H1 (cell line): ENCODE measurements around the gene BATF2. TPM values are rescaled to one million over a fixed set of nuclear protein-coding genes. Genes with fewer than 3 reads are reported as not detected.

Source experiments
- CTCF ChIA-PET: fragments of 300-600 bp; sonication (Branson Sonifier 250); formaldehyde crosslinking; loops from one replicate; lab custom pipeline; 2021; ENCODE audit not compliant: partially characterized antibody; lab: Charles Lee
- POLR2A ChIA-PET: fragments of 300-600 bp; sonication (Branson Sonifier 250); formaldehyde crosslinking; loops from one replicate; lab custom pipeline; 2021; ENCODE audit warnings: inconsistent platforms; ENCODE audit not compliant: partially characterized antibody; lab: Charles Lee
- DNase-seq, 2 experiments: peaks; one replicate each; pipeline versions ENCODE4 v3.0.0 to v3.0.0-alpha.2; 2010 to 2022; ENCODE audit warnings: low spot score in 2 of 2, low read depth in 1 of 2, mixed read lengths in 1 of 2
- FAIRE-seq: peaks from 2 replicates; lab custom pipeline; 2011; peaks lifted over from hg19 to GRCh38; lab: Jason Lieb, UNC
- H2AFZ ChIP-seq: 2 replicates; pipeline ENCODE4 v1.8.1; 2012; ENCODE audit warnings: low read length, inconsistent platforms
- H2AK5ac ChIP-seq: 2 replicates; pipeline ENCODE4 v1.6.1; 2013; ENCODE audit warnings: low read depth, low read length
- H2BK120ac ChIP-seq: replicated peaks from 2 replicates; pipeline ENCODE3; 2013; ENCODE audit warnings: low read depth, low read length, inconsistent platforms
- H2BK12ac ChIP-seq: 2 replicates; pipeline ENCODE4 v1.6.1; 2013; ENCODE audit warnings: low read depth, low read length
- H2BK15ac ChIP-seq: 2 replicates; pipeline ENCODE4 v1.6.1; 2013; ENCODE audit warnings: low read length
- H2BK20ac ChIP-seq: 2 replicates; pipeline ENCODE4 v1.6.1; 2013; ENCODE audit warnings: low read length
- H2BK5ac ChIP-seq: 2 replicates; pipeline ENCODE4 v1.6.1; 2013; ENCODE audit warnings: low read depth, low read length
- H3K14ac ChIP-seq: 2 replicates; pipeline ENCODE4 v1.6.1; 2013; ENCODE audit warnings: inconsistent platforms; ENCODE audit not compliant: insufficient read length
- H3K18ac ChIP-seq: 2 replicates; pipeline ENCODE4 v1.6.1; 2013; ENCODE audit warnings: low read length; ENCODE audit errors: extremely low read depth
- H3K23ac ChIP-seq: 2 replicates; pipeline ENCODE4 v1.6.1; 2013; ENCODE audit warnings: inconsistent platforms; ENCODE audit not compliant: insufficient read length
- H3K23me2 ChIP-seq: 2 replicates; pipeline ENCODE4 v1.6.1; 2013; ENCODE audit warnings: low read depth, low read length
- H3K27ac ChIP-seq: 2 replicates; pipeline ENCODE4 v1.6.1; 2011; ENCODE audit warnings: low read depth, low read length, inconsistent platforms
- H3K27me3 ChIP-seq, 4 experiments: replicated peaks in 1 of 4; 1 replicate in 1 of 4; 2 replicates in 3 of 4; pipeline versions ENCODE4 v1.6.1 to v1.8.1; 2011 to 2013; ENCODE audit warnings: low read length in 3 of 4, mild to moderate bottlenecking in 3 of 4, inconsistent platforms in 2 of 4, mixed read lengths in 2 of 4, moderate library complexity in 1 of 4; ENCODE audit not compliant: control insufficient read depth in 3 of 4, insufficient read depth in 3 of 4; ENCODE audit errors: extremely low read depth in 1 of 4
- H3K36me3 ChIP-seq, 4 experiments: 2 replicates each; pipeline versions ENCODE4 v1.6.1 to v1.8.1; 2011 to 2013; ENCODE audit warnings: mild to moderate bottlenecking in 4 of 4, low read length in 3 of 4, moderate library complexity in 2 of 4, control low read depth in 1 of 4, inconsistent platforms in 1 of 4; ENCODE audit not compliant: insufficient read depth in 4 of 4, control insufficient read depth in 2 of 4
- H3K4ac ChIP-seq: replicated peaks from 2 replicates; pipeline ENCODE3; 2013; ENCODE audit warnings: low read length, low read depth, mixed read lengths, inconsistent platforms; ENCODE audit not compliant: insufficient read length
- H3K4me1 ChIP-seq, 4 experiments: replicated peaks in 1 of 4; 1 replicate in 1 of 4; 2 replicates in 3 of 4; pipeline versions ENCODE4 v1.6.1 to v1.8.1; 2011 to 2013; ENCODE audit warnings: low read length in 3 of 4, inconsistent platforms in 2 of 4, mixed read lengths in 1 of 4; ENCODE audit not compliant: insufficient read depth in 4 of 4, control insufficient read depth in 3 of 4
- H3K4me2 ChIP-seq, 2 experiments: 2 replicates each; pipeline versions ENCODE4 v1.6.1 to v1.8.1; 2011 to 2013; ENCODE audit warnings: low read depth in 2 of 2, low read length in 2 of 2, control low read depth in 1 of 2, inconsistent platforms in 1 of 2, mild to moderate bottlenecking in 1 of 2; ENCODE audit not compliant: insufficient read depth in 1 of 2
- H3K4me3 ChIP-seq, 4 experiments: fragments of 200-600, 300-600 bp in 1 of 4; sonication (generic), shearing (Covaris generic), sonication (Bioruptor Twin) in 1 of 4; 2 replicates each; pipeline versions ENCODE4 v1.5.1 to v1.8.1; 2011 to 2016; ENCODE audit warnings: low read length in 4 of 4, low read depth in 3 of 4, control low read depth in 2 of 4, inconsistent platforms in 2 of 4, mild to moderate bottlenecking in 2 of 4, mixed read lengths in 1 of 4, moderate library complexity in 1 of 4; ENCODE audit not compliant: insufficient read depth in 2 of 4; ENCODE audit errors: extremely low read depth in 1 of 4
- H3K56ac ChIP-seq: replicated peaks from 2 replicates; pipeline ENCODE3; 2013; ENCODE audit warnings: low read depth, mild to moderate bottlenecking, mixed read lengths, low read length, inconsistent platforms; ENCODE audit not compliant: insufficient read length
- H3K79me1 ChIP-seq: 2 replicates; pipeline ENCODE4 v1.6.1; 2013; ENCODE audit warnings: low read depth, low read length, control low read depth
- H3K79me2 ChIP-seq, 2 experiments: 2 replicates each; pipeline versions ENCODE4 v1.6.1 to v1.8.1; 2012 to 2013; ENCODE audit warnings: low read length in 2 of 2, mild to moderate bottlenecking in 2 of 2, inconsistent platforms in 1 of 2; ENCODE audit not compliant: insufficient read depth in 2 of 2, control insufficient read depth in 1 of 2
- H3K9ac ChIP-seq, 4 experiments: replicated peaks in 1 of 4; 1 replicate in 1 of 4; 2 replicates in 3 of 4; pipeline versions ENCODE4 v1.6.1 to v1.8.1; 2011 to 2013; ENCODE audit warnings: low read depth in 3 of 4, low read length in 3 of 4, control low read depth in 2 of 4, mild to moderate bottlenecking in 2 of 4, moderate library complexity in 2 of 4, inconsistent platforms in 1 of 4; ENCODE audit errors: extremely low read depth in 1 of 4
- H3K9me3 ChIP-seq, 2 experiments: 2 replicates each; pipeline versions ENCODE4 v1.6.1 to v1.8.1; 2012 to 2013; ENCODE audit warnings: mild to moderate bottlenecking in 2 of 2, moderate library complexity in 2 of 2, control low read depth in 1 of 2, inconsistent platforms in 1 of 2, low read depth in 1 of 2, low read length in 1 of 2, mixed read lengths in 1 of 2; ENCODE audit not compliant: insufficient read depth in 2 of 2
- H4K20me1 ChIP-seq, 2 experiments: replicated peaks in 1 of 2; 2 replicates each; pipeline versions ENCODE3 to v1.8.1; 2011 to 2013; ENCODE audit warnings: inconsistent platforms in 2 of 2, low read length in 2 of 2, mild to moderate bottlenecking in 1 of 2; ENCODE audit not compliant: insufficient read depth in 2 of 2, control insufficient read depth in 1 of 2
- H4K5ac ChIP-seq: 2 replicates; pipeline ENCODE4 v1.6.1; 2013; ENCODE audit warnings: low read length, low read depth, mixed read lengths, inconsistent platforms; ENCODE audit not compliant: insufficient read length
- H4K8ac ChIP-seq: 2 replicates; pipeline ENCODE4 v1.8.0; 2013; ENCODE audit warnings: mild to moderate bottlenecking, moderate library complexity, low read length, inconsistent platforms; ENCODE audit not compliant: insufficient read depth; ENCODE audit errors: extremely low read depth
- H4K91ac ChIP-seq: replicated peaks from 2 replicates; pipeline ENCODE3; 2013; ENCODE audit warnings: low read length, mixed read lengths, inconsistent platforms; ENCODE audit not compliant: insufficient read length
- PHF8 ChIP-seq: fragments of 200-600 bp; sonication (generic); conservative IDR thresholded peaks from 2 replicates; pipeline ENCODE4 v1.7.1; 2012; ENCODE audit warnings: low read depth, mild to moderate bottlenecking, inconsistent platforms, low read length, moderate library complexity
- TAF7 ChIP-seq: optimal IDR thresholded peaks from 2 replicates; pipeline ENCODE3; 2011; ENCODE audit warnings: low read depth, mild to moderate bottlenecking, inconsistent platforms, low read length, moderate library complexity, borderline replicate concordance
- WGBS, 2 experiments: shearing (Covaris generic) in 1 of 2; methylation state at CpG; one replicate each; pipeline versions ENCODE4 v1.1.6 to v1.1.7; 2013 to 2015; ENCODE audit warnings: low lambda C conversion rate in 2 of 2, mixed read lengths in 2 of 2, inconsistent platforms in 1 of 2, low coverage in 1 of 2, missing lambda C conversion rate in 1 of 2; ENCODE audit not compliant: insufficient replicate concordance in 2 of 2, insufficient coverage in 1 of 2, insufficient read length in 1 of 2; ENCODE audit errors: extremely low coverage in 1 of 2, missing lambda C conversion rate in 1 of 2; 5-methylcytosine and 5-hydroxymethylcytosine counted together
- polyA plus RNA-seq, 7 experiments: library from polyadenylated mRNA; depleted of rRNA in 3 of 7; stranded (reverse) in 5 of 7; unstranded in 2 of 7; fragments of >200 nt in 5 of 7; fragments of 200-250 nt in 2 of 7; gene quantifications; 1 replicate in 5 of 7; 2 replicates in 1 of 7; 4 replicates in 1 of 7; pipeline versions ENCODE4 v1.2.1 to v1.2.3, GENCODE V29; 2011 to 2013; ENCODE audit warnings: missing spikeins in 2 of 7, mixed read lengths in 2 of 7
- total RNA-seq: library from RNA; stranded (reverse); fragmentation: NEBNext Ultra II Directional; extraction: Animal tissue kit (Norgen Biotek cat#: 25700); gene quantifications from 2 replicates; pipeline ENCODE4 v1.2.1, GENCODE V29; 2021

The BATF2 gene
- total and polyA plus RNA-seq, 2 of the 8 experiments (the other 6 are each of a cell fraction or from before 2014, with no cell fraction given) = 1.4 to 3.1 TPM

DNA sequence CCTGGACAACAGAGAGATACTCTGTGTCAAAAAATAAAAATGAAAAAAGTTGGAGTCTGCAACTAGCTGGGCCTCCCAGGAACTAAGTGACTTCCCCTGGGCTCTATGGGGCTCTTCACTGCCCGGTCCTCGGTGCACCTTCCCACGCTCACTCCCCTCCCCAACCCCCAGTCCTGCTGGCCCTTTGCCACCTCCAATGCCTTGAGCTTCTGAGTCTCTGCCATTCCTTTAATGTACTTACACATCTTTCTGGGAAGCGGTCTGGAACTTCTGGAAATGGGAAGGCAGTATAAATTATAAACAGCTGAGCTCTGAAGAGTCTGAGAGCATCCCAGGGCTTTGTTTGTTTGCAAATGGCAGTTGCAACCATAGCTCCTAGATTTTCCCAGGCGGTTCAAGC, 5.9 kb upstream of the BATF2 start:
- H3K4me2 ChIP-seq = no peak overlapping the region
- H3K79me2 ChIP-seq = no peaks in the 10 kb centered on the region
- no peak for DNase-seq
- no peaks in the 10 kb centered on the region for H3K9me3 ChIP-seq
- no peak for FAIRE-seq
- no peaks in the 10 kb centered on the region for H3K4me1 ChIP-seq
- H3K36me3 ChIP-seq = no peaks in the 10 kb centered on the region
- H4K5ac ChIP-seq = no peak overlapping the region
- 87% methylated on average over 3 of the region's 5 CpGs; no CpG with 5 or more reads in 1 of the 2 experiments for WGBS, 2 experiments
- no peak overlapping the region for H2BK20ac ChIP-seq
- CTCF ChIA-PET = interaction anchor here (1.2 to 2.9 kb wide), 7 partner anchors 9 to 155 kb away, joined by 3 to 11 read pairs (median 6); partner anchors contain the start of gene ARL2
- no peak overlapping the region for H2BK5ac ChIP-seq
- no peak overlapping the region for H2AK5ac ChIP-seq
- TF ChIP-seq TAF7 (no peak), PHF8 (no peak)
- TF ChIP-seq, all 59 proteins: peak for 0
- Histone ChIP-seq H2BK15ac (no peak overlapping the region), H4K8ac (no peak overlapping the region), H4K20me1 (no peaks in the 10 kb centered on the region), H3K27me3 (no peaks in the 10 kb centered on the region), H3K56ac (no peak overlapping the region), H3K9ac (no peak overlapping the region), H3K27ac (no peak overlapping the region), H2BK12ac (no peak overlapping the region), H3K23me2 (no peaks in the 10 kb centered on the region), H3K14ac (no peak overlapping the region), H3K79me1 (no peaks in the 10 kb centered on the region), H3K4ac (no peak overlapping the region), H3K18ac (no peak overlapping the region), H3K23ac (no peak overlapping the region), H2BK120ac (no peak overlapping the region), H3K4me3 (no peak overlapping the region), H4K91ac (no peak overlapping the region), H2AFZ (no peak overlapping the region)
- POLR2A ChIA-PET = no interaction called here
